Endodermal cell (in vitro differentiated cells): Measurements from ENCODE around the gene STX1A. TPM values are rescaled to one million over a fixed set of nuclear protein-coding genes. Genes with fewer than 3 reads are reported as not detected.

Experiments
- DNase-seq: peaks from one replicate; pipeline ENCODE4 v3.0.0-alpha.2; 2017
- H3K27ac ChIP-seq: 2 replicates; pipeline ENCODE4 v1.5.1; 2013; ENCODE audit warnings: mild to moderate bottlenecking, low read depth, low read length, moderate library complexity
- H3K27me3 ChIP-seq: 2 replicates; pipeline ENCODE4 v1.6.1; 2013; ENCODE audit warnings: mild to moderate bottlenecking, low read length, moderate library complexity; ENCODE audit not compliant: insufficient read depth, control insufficient read depth, poor library complexity, severe bottlenecking
- H3K36me3 ChIP-seq: 2 replicates; pipeline ENCODE4 v1.7.0; 2013; ENCODE audit warnings: mild to moderate bottlenecking, low read length, moderate library complexity; ENCODE audit not compliant: control insufficient read depth, insufficient read depth
- H3K4me1 ChIP-seq: one replicate; pipeline ENCODE4 v1.7.0; 2013; ENCODE audit warnings: low read length; ENCODE audit not compliant: control insufficient read depth, insufficient read depth
- H3K4me3 ChIP-seq: 2 replicates; pipeline ENCODE4 v1.5.1; 2013; ENCODE audit warnings: mild to moderate bottlenecking, low read length, moderate library complexity
- H3K9ac ChIP-seq: 2 replicates; pipeline ENCODE4 v1.6.1; 2013; ENCODE audit warnings: mild to moderate bottlenecking, low read length, moderate library complexity; ENCODE audit not compliant: poor library complexity, severe bottlenecking; ENCODE audit errors: extremely low read depth
- H3K9me3 ChIP-seq: 2 replicates; pipeline ENCODE4 v1.6.1; 2013; ENCODE audit warnings: mild to moderate bottlenecking, low read length, moderate library complexity; ENCODE audit not compliant: control insufficient read depth
- H3K27ac Mint-ChIP-seq: 2 replicates; pipeline ENCODE4 v1.8.0; 2020; ENCODE audit warnings: mixed read lengths
- H3K27me3 Mint-ChIP-seq: 2 replicates; pipeline ENCODE4 v1.8.0; 2021; ENCODE audit warnings: mild to moderate bottlenecking, mixed read lengths; ENCODE audit not compliant: insufficient read depth
- H3K36me3 Mint-ChIP-seq: 2 replicates; pipeline ENCODE4 v1.8.0; 2020; ENCODE audit warnings: low read depth, mixed read lengths
- H3K4me1 Mint-ChIP-seq: 2 replicates; pipeline ENCODE4 v1.8.0; 2020; ENCODE audit warnings: mixed read lengths
- H3K4me3 Mint-ChIP-seq: 2 replicates; pipeline ENCODE4 v1.8.0; 2020; ENCODE audit warnings: mild to moderate bottlenecking, moderate library complexity, mixed read lengths
- H3K9me3 Mint-ChIP-seq: 2 replicates; pipeline ENCODE4 v1.8.0; 2020; ENCODE audit warnings: mild to moderate bottlenecking, mixed read lengths
- WGBS, 2 experiments: methylation state at CpG; one replicate each; pipeline versions ENCODE4 v1.1.5 to v1.1.7; 2013; ENCODE audit warnings: missing lambda C conversion rate in 2 of 2, mixed read lengths in 1 of 2; ENCODE audit not compliant: insufficient coverage in 1 of 2, insufficient read length in 1 of 2; 5-methylcytosine and 5-hydroxymethylcytosine counted together
- total RNA-seq, 2 donors: library from RNA; stranded (reverse); fragmentation: NEBNext Ultra II Directional in 1 of 2; extraction: Animal tissue kit (Norgen Biotek cat#: 25700) in 1 of 2; gene quantifications; 2 replicates in 1 of 2; 3 replicates in 1 of 2; pipeline ENCODE4 v1.2.1, GENCODE V29; 2021
- TF ChIP-seq, protein P1 (sequence below): fragments of 200-600 bp; sonication (generic); conservative IDR thresholded peaks from 2 replicates; pipeline ENCODE4 v1.5.0; 2021; ENCODE audit warnings: antibody characterized with exemption, mild to moderate bottlenecking

Gene STX1A
- total RNA-seq, 2 donors from 2014 or later, result 23.0 to 34.4 TPM

DNA sequence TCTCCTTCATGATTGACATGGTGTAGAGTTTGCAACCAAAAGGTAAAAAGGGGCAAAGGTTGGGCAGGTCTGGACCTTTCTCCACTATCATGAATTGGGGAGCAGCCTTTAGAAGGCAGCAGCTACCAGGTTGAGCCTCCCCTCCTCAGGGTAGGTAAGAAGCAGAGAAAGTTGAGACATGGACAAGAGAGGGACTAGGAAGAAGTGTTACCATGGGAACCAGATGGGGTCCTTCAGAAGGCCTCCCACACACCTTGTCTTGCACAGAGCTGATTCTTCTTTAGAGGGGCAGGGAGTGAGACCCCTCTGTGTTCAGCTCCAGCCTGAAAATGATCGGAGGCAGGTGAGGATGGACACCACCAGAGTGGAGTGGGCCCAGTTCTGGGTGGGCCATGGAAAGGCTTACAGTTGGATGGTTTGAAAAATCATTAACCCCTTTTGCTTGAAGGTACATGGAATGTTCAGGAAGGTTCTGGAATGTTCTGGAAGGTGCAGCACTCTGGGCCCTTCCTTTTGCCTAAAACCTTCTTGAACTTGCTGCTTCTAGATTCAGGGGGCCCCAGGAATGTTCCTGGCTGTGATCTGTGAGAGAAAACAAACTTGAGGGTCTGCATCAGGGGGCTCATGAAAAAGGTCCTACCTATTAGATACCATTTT lies 44.9 kb downstream of the STX1A start:
- Histone ChIP-seq H3K9me3 (no peaks in the 10 kb centered on the region), H3K4me3 (no peak overlapping the region), H3K9ac (no peak overlapping the region), H3K27me3 (no peaks in the 10 kb centered on the region), H3K4me1 (no peaks in the 10 kb centered on the region), H3K36me3 (peaks cover 3% of the 10 kb centered on the region), H3K27ac (no peak overlapping the region)
- no peak for DNase-seq
- no peak overlapping the region for H3K4me3 Mint-ChIP-seq
- H3K27ac Mint-ChIP-seq, result peak overlapping the region; percentile 26
- 95 to 100% methylated on average over 1 of the region's 1 CpG for WGBS, 2 experiments
- no peaks in the 10 kb centered on the region for H3K9me3 Mint-ChIP-seq
- TF ChIP-seq, protein P1, sequence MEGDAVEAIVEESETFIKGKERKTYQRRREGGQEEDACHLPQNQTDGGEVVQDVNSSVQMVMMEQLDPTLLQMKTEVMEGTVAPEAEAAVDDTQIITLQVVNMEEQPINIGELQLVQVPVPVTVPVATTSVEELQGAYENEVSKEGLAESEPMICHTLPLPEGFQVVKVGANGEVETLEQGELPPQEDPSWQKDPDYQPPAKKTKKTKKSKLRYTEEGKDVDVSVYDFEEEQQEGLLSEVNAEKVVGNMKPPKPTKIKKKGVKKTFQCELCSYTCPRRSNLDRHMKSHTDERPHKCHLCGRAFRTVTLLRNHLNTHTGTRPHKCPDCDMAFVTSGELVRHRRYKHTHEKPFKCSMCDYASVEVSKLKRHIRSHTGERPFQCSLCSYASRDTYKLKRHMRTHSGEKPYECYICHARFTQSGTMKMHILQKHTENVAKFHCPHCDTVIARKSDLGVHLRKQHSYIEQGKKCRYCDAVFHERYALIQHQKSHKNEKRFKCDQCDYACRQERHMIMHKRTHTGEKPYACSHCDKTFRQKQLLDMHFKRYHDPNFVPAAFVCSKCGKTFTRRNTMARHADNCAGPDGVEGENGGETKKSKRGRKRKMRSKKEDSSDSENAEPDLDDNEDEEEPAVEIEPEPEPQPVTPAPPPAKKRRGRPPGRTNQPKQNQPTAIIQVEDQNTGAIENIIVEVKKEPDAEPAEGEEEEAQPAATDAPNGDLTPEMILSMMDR, result no peak
- no peaks in the 10 kb centered on the region for H3K4me1 Mint-ChIP-seq
- peaks cover 4% of the 10 kb centered on the region for H3K27me3 Mint-ChIP-seq
- peaks cover 21% of the 10 kb centered on the region for H3K36me3 Mint-ChIP-seq

DNA sequence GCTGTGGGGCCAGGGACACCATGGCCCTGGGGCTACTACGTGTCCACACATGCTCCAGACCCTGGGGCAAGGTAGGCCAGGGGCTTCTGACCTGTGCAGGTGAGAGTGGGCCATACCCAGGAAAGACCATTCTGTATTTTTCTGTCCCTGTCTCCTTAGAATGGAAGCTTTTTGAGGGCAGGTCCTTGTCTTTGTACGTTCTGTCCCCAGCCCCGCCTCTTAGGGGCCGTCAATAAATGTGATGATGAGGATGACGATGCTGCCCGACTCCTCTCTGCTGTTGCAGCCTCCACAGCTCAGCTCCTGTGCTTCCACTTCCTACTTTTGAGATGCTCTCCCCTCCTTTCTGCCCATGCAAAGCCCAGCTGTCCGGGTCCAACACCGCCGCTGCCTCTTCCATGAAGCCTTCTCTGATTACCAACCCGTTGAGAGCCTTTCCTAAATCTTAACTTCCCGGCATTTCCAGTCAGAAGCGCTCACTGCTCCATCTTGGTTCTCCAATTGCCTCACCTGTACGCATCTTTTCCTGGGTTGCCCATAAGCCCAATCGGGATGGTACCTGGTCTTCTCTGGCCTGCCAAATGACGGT lies 47.5 kb downstream of the STX1A start:
- Histone ChIP-seq H3K36me3 (no peaks in the 10 kb centered on the region), H3K27me3 (no peaks in the 10 kb centered on the region), H3K27ac (no peak overlapping the region), H3K9me3 (no peaks in the 10 kb centered on the region), H3K9ac (no peak overlapping the region), H3K4me1 (no peaks in the 10 kb centered on the region), H3K4me3 (no peak overlapping the region)
- 94 to 98% methylated on average over 14 to 15 of the region's 15 CpGs for WGBS, 2 experiments
- DNase-seq, result no peak
- Mint-ChIP-seq H3K36me3 (peaks cover 6% of the 10 kb centered on the region), H3K27me3 (peaks cover 13% of the 10 kb centered on the region), H3K9me3 (no peaks in the 10 kb centered on the region), H3K4me3 (no peak overlapping the region), H3K4me1 (peaks cover 5% of the 10 kb centered on the region), H3K27ac (no peak overlapping the region)
- TF ChIP-seq, protein P1, result no peak

DNA sequence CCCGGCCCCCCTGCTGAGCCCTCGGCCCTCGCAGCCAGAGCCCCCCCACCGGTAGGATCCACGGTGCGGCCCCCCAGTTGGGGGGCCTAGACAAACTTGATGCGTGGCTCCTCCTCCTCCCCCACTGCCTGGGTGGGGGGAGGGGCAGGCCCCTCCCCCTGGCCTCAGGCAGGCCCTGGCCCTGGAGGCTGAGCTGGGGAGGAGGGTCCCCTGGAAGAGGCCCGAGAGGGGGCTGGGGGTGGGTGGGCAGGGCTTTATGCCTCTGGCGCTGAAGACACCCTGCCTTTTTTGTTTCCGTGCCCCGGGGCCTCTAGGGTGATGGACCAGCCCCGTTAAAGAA lies 48.2 kb downstream of the STX1A start:
- no peaks in the 10 kb centered on the region for H3K4me1 ChIP-seq
- H3K27me3 ChIP-seq, result no peaks in the 10 kb centered on the region
- H3K27me3 Mint-ChIP-seq, result peaks cover 20% of the 10 kb centered on the region
- H3K9me3 Mint-ChIP-seq, result no peaks in the 10 kb centered on the region
- H3K4me3 Mint-ChIP-seq, result no peak overlapping the region
- 59 to 83% methylated on average over 4 to 11 of the region's 12 CpGs for WGBS, 2 experiments
- DNase-seq, result no peak
- H3K27ac ChIP-seq, result no peak overlapping the region
- no peak overlapping the region for H3K9ac ChIP-seq
- H3K9me3 ChIP-seq, result no peaks in the 10 kb centered on the region
- peaks cover 5% of the 10 kb centered on the region for H3K4me1 Mint-ChIP-seq
- H3K27ac Mint-ChIP-seq, result no peak overlapping the region
- TF ChIP-seq, protein P1, result no peak
- H3K4me3 ChIP-seq, result no peak overlapping the region
- H3K36me3 ChIP-seq, result no peaks in the 10 kb centered on the region
- H3K36me3 Mint-ChIP-seq, result peaks cover 6% of the 10 kb centered on the region
